Activated T-cell treated with anti-CD3 and anti-CD28 coated beads, Interleukin-2, amount 50 U/mL, for 4 hours (primary cell): ENCODE data around the gene ZNF37A. TPM values are rescaled to one million over a fixed set of nuclear protein-coding genes. Genes with fewer than 3 reads are reported as not detected.
"Not testable (repeated sequence)": the region's sequence is repeated elsewhere in the genome, so short reads cannot be mapped to it uniquely, and the experiment has no call there.

ENCODE experiments used
- ATAC-seq, 2 donors: fragments of 200-7000 bp; cut with Tn5 transposase; one replicate each; pipeline ENCODE4 v1.10.0; 2021
- DNase-seq: peaks from one replicate; pipeline ENCODE4 v3.0.0-alpha.2; 2020
- H3K27me3 Mint-ChIP-seq: one replicate; pipeline ENCODE4 v1.8.0; 2021; ENCODE audit warnings: low read depth, mixed read lengths
- H3K36me3 Mint-ChIP-seq: one replicate; pipeline ENCODE4 v1.8.0; 2022; ENCODE audit warnings: mixed read lengths; ENCODE audit not compliant: insufficient read depth
- H3K4me1 Mint-ChIP-seq: one replicate; pipeline ENCODE4 v1.8.0; 2021; ENCODE audit warnings: low read depth, mixed read lengths
- H3K4me3 Mint-ChIP-seq: one replicate; pipeline ENCODE4 v1.8.0; 2021; ENCODE audit warnings: mild to moderate bottlenecking, moderate library complexity, mixed read lengths
- H3K9me3 Mint-ChIP-seq: one replicate; pipeline ENCODE4 v1.8.0; 2021; ENCODE audit warnings: mixed read lengths
- total RNA-seq, 3 donors: library from RNA; stranded (reverse); gene quantifications; one replicate each; pipeline ENCODE4 v1.2.1, GENCODE V29; 2021

ZNF37A gene
- 10 to 100 TPM; 18.0 to 23.7 (median 19.9) TPM for total RNA-seq

- peaks cover 9% of the 10 kb centered on the region for H3K9me3 Mint-ChIP-seq
- peak; percentile 84 for DNase-seq
- peaks cover 34% of the 10 kb centered on the region for H3K36me3 Mint-ChIP-seq
- peaks cover 32% of the 10 kb centered on the region for H3K4me1 Mint-ChIP-seq
- H3K4me3 Mint-ChIP-seq, result peak within 1 kb of the TSS; percentile 89
- ATAC-seq, result peak; percentile 97 to 98
- H3K27me3 Mint-ChIP-seq, result no peaks in the 10 kb centered on the region
These were observed at the start of gene ZNF37A for GRCh38 chr10:38094158-38094926. Gene ZNF37A (plus strand): TSS chr10:38094337. CDS start chr10:38096618, 2,281 bp downstream.

DNA sequence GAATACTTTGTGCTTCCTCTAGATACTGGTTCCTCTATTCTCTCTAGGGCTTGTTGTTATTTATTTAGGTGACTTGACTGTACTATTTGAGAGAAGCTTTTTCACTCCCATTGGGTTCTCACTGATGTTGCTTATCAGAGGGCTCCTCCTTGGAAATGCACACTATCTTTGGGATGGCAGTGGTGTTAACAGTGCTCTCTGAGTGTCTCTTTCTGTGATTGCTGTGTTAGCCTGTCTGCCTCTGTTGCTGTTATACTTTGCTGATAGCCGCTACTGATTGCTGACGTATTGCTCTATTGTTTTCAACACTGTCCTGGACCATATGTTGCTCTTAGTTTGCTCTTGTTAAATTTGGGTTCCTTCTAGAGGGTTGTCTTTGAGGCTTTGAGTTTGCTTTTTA lies 49.0 kb upstream of the ZNF37A start:
- H3K4me3 Mint-ChIP-seq, result no peak overlapping the region
- H3K9me3 Mint-ChIP-seq, result peaks cover 16% of the 10 kb centered on the region
- H3K4me1 Mint-ChIP-seq, result peaks cover 21% of the 10 kb centered on the region
- ATAC-seq (no peak), DNase-seq (no peak)
- peaks cover 62% of the 10 kb centered on the region for H3K36me3 Mint-ChIP-seq
- H3K27me3 Mint-ChIP-seq, result no peaks in the 10 kb centered on the region

DNA sequence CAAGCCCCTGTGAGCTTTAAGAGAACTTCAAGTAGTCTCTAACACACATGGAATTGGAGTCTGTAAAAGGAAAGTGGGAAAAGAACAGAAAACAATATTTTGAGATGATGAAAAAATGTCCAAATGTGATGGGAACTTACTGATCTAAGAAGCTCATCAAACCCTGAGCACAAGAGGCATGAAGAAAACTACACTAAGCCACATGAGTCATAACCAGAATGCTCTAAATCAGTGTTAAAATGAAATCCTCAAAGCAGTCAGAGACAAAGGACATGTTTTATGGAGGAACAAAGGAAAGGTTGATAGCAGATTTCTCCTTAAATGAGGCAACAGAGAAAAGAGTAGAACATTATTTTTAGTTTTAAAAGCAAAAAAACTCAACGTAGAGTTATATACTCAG lies 46.5 kb upstream of the ZNF37A start:
- no peak overlapping the region for H3K4me3 Mint-ChIP-seq
- ATAC-seq, result no peak
- H3K9me3 Mint-ChIP-seq, result peaks cover 23% of the 10 kb centered on the region
- no peak for DNase-seq
- peaks cover 63% of the 10 kb centered on the region for H3K36me3 Mint-ChIP-seq
- H3K27me3 Mint-ChIP-seq, result no peaks in the 10 kb centered on the region
- peaks cover 15% of the 10 kb centered on the region for H3K4me1 Mint-ChIP-seq

- Mint-ChIP-seq H3K36me3 (peaks cover 71% of the 10 kb centered on the region), H3K4me1 (no peaks in the 10 kb centered on the region), H3K27me3 (no peaks in the 10 kb centered on the region), H3K4me3 (no peak overlapping the region), H3K9me3 (peaks cover 40% of the 10 kb centered on the region)
- ATAC-seq (no peak), DNase-seq (no peak)
These were observed 43.9 kb upstream of the ZNF37A start for GRCh38 chr10:38050212-38050611.

DNA sequence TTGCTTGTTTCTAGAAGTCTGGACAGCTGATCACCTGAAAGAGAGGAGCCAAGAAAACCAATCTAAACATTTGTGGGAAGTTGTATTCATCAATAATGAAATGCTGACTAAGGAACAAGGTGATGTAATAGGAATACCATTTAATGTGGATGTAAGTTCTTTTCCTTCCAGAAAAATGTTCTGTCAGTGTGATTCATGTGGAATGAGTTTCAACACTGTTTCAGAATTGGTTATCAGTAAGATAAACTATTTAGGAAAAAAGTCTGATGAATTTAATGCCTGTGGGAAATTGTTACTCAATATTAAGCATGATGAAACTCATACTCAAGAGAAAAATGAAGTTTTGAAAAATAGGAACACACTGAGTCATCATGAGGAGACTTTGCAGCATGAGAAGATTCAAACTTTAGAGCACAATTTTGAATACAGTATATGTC lies 39.8 kb upstream of the ZNF37A start:
- ATAC-seq, result no peak
- Mint-ChIP-seq H3K4me3 (no peak overlapping the region), H3K36me3 (peaks cover 84% of the 10 kb centered on the region), H3K4me1 (no peaks in the 10 kb centered on the region), H3K27me3 (no peaks in the 10 kb centered on the region), H3K9me3 (peaks cover 67% of the 10 kb centered on the region)
- DNase-seq, result no peak

DNA sequence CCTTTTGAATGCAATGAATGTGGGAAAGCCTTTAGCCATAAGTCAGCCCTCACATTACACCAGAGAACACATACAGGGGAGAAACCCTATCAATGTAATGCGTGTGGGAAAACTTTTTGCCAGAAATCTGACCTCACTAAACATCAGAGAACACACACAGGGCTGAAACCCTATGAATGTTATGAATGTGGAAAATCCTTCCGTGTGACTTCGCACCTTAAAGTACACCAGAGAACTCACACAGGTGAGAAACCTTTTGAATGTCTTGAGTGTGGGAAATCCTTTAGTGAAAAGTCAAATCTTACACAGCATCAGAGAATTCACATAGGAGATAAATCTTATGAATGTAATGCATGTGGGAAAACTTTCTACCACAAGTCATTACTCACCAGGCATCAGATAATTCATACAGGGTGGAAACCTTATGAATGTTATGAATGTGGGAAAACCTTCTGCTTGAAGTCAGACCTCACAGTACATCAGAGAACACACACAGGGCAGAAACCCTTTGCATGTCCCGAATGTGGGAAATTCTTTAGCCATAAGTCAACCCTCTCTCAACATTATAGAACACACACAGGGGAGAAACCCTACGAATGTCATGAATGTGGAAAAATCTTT lies 38.8 kb upstream of the ZNF37A start:
- H3K9me3 Mint-ChIP-seq, result peaks cover 67% of the 10 kb centered on the region

DNA sequence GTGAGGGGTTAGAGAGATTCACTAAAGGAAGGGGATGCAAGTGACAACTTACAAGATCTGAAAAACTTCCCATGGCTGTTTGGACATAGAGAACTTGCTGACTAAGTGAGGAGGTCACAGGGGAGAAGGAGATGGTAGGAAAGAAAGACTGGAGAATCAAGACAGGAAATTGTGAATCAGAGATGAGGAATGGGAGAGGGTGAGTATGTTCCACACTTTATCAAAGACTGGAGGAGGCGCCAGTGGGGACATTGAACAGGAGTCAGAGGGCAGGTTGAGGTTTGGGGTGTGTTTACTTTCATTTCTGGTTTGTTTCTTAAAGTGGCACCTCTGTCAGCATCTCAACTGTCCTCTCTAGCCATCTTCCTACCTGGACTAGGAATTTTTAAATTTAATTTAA lies 24.5 kb upstream of the ZNF37A start:
- DNase-seq, H3K4me1 Mint-ChIP-seq, H3K36me3 Mint-ChIP-seq, H3K4me3 Mint-ChIP-seq, ATAC-seq, H3K27me3 Mint-ChIP-seq: not testable (repeated sequence)
- H3K9me3 Mint-ChIP-seq, result peaks cover 11% of the 10 kb centered on the region

More for the DNA sequence above, 38.8 kb upstream of the ZNF37A start:
- H3K27me3 Mint-ChIP-seq, H3K4me3 Mint-ChIP-seq, H3K4me1 Mint-ChIP-seq, DNase-seq, ATAC-seq: not testable (repeated sequence)
- peaks cover 82% of the 10 kb centered on the region for H3K36me3 Mint-ChIP-seq

- Mint-ChIP-seq H3K27me3 (peaks cover 3% of the 10 kb centered on the region), H3K4me1 (peaks cover 2% of the 10 kb centered on the region), H3K4me3 (no peak overlapping the region), H3K36me3 (no peaks in the 10 kb centered on the region), H3K9me3 (peaks cover 5% of the 10 kb centered on the region)
- DNase-seq (no peak), ATAC-seq (no peak)
These were observed 23.6 kb upstream of the ZNF37A start for GRCh38 chr10:38070501-38070900.

DNA sequence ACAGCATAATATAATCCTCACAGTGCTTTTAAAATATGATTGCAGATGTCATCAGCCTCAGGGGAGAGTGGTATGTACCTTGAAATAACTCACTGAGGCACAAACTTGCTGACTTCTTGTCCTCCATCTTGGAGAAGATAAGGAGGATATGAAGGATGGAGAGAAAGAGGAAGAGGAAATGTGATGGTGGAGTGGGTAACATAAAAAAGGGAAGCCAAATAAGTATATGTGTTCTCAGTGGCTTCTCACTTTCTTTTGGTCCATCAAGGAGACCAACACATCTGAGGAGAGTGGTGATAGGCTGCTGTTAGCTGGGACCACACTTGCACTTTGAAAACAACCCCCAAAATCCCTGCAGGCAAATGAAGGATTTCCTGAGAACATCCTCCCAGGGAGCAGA lies 21.6 kb upstream of the ZNF37A start:
- Mint-ChIP-seq H3K27me3 (peaks cover 3% of the 10 kb centered on the region), H3K36me3 (peaks cover 4% of the 10 kb centered on the region), H3K4me1 (peaks cover 2% of the 10 kb centered on the region), H3K9me3 (peaks cover 8% of the 10 kb centered on the region), H3K4me3 (no peak overlapping the region)
- no peak for ATAC-seq
- no peak for DNase-seq

- Mint-ChIP-seq H3K4me3 (no peak overlapping the region), H3K4me1 (no peaks in the 10 kb centered on the region), H3K36me3 (peaks cover 4% of the 10 kb centered on the region), H3K27me3 (peaks cover 12% of the 10 kb centered on the region), H3K9me3 (peaks cover 8% of the 10 kb centered on the region)
- no peak for ATAC-seq
- no peak for DNase-seq
These were observed 17.4 kb upstream of the ZNF37A start for GRCh38 chr10:38076687-38077086.

- not testable (repeated sequence) for ATAC-seq, DNase-seq, H3K9me3 Mint-ChIP-seq, H3K27me3 Mint-ChIP-seq
- Mint-ChIP-seq H3K4me1 (peaks cover 30% of the 10 kb centered on the region), H3K36me3 (peaks cover 24% of the 10 kb centered on the region), H3K4me3 (peak overlapping the region; percentile 89)
These were observed 819 bp upstream of the ZNF37A start for GRCh38 chr10:38093318-38093717.

DNA sequence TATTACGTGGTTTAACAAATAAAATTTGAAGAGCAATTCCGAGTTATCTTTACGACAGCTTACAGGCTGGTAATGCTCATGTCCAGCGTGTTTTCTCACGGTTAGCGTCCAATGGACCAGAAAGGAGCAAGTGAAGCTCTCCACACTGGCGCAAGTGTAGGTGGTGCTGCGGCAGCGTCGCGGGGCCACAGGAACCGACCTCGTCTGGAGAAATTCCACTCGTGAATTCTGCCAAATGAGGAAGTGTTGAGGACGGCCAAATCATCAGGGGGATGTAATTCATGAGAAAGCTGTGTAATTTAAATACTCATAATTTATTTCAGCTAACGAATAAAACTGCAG lies 350 bp upstream of the ZNF37A start:
- Mint-ChIP-seq H3K9me3 (peaks cover 4% of the 10 kb centered on the region), H3K4me1 (peaks cover 30% of the 10 kb centered on the region), H3K4me3 (peak overlapping the region; percentile 89), H3K36me3 (peaks cover 29% of the 10 kb centered on the region), H3K27me3 (no peaks in the 10 kb centered on the region)
- ATAC-seq (peak in 1 of 2 donors; percentile 0), DNase-seq (no peak)

GRCh38 chr10:38094927-38095574 lies 914 bp downstream of the ZNF37A start:
- no peak for DNase-seq

GRCh38 chr10:38102880-38103279 lies 8.7 kb downstream of the ZNF37A start:
- ATAC-seq, result no peak
- DNase-seq, result no peak
- peaks cover 7% of the 10 kb centered on the region for H3K4me1 Mint-ChIP-seq
- no peaks in the 10 kb centered on the region for H3K27me3 Mint-ChIP-seq
- H3K36me3 Mint-ChIP-seq, result peaks cover 92% of the 10 kb centered on the region
- peaks cover 57% of the 10 kb centered on the region for H3K9me3 Mint-ChIP-seq
- no peak overlapping the region for H3K4me3 Mint-ChIP-seq

More at GRCh38 chr10:38094927-38095574, 914 bp downstream of the ZNF37A start:
- peaks cover 41% of the 10 kb centered on the region for H3K36me3 Mint-ChIP-seq
- peak overlapping the region; percentile 89 for H3K4me3 Mint-ChIP-seq
- peaks cover 32% of the 10 kb centered on the region for H3K4me1 Mint-ChIP-seq
- no peak for ATAC-seq
- no peaks in the 10 kb centered on the region for H3K27me3 Mint-ChIP-seq
- peaks cover 14% of the 10 kb centered on the region for H3K9me3 Mint-ChIP-seq
